DND-41 (cell line): ENCODE measurements around the gene PPP1R14B.

Experiments used
- CTCF ChIP-seq: IDR thresholded peaks from 2 replicates; pipeline ENCODE4 v1.5.1; 2012; ENCODE audit warnings: borderline replicate concordance, low read length, moderate library complexity, mild to moderate bottlenecking; ENCODE audit not compliant: poor library complexity, severe bottlenecking; ENCODE audit errors: extremely low read depth
- EZH2 ChIP-seq: IDR thresholded peaks from 3 replicates; pipeline ENCODE4 v1.6.1; 2012; ENCODE audit warnings: borderline replicate concordance, low read depth, mild to moderate bottlenecking, moderate library complexity, low read length, inconsistent platforms; ENCODE audit not compliant: severe bottlenecking

GRCh38 chr11:64267207-64267945 lies 20.6 kb upstream of the PPP1R14B start:
- no peak for TF ChIP-seq CTCF
- TF ChIP-seq EZH2 = no peak
